ENCODE measurements around the gene HMX1. TPM values are rescaled to one million over a fixed set of nuclear protein-coding genes. Genes with fewer than 3 reads are reported as not detected.

The HMX1 gene
- total RNA-seq, 5 donors from 2014 or later (not counting 1 experiment from before 2014, with no cell fraction given): not detected

DNA sequence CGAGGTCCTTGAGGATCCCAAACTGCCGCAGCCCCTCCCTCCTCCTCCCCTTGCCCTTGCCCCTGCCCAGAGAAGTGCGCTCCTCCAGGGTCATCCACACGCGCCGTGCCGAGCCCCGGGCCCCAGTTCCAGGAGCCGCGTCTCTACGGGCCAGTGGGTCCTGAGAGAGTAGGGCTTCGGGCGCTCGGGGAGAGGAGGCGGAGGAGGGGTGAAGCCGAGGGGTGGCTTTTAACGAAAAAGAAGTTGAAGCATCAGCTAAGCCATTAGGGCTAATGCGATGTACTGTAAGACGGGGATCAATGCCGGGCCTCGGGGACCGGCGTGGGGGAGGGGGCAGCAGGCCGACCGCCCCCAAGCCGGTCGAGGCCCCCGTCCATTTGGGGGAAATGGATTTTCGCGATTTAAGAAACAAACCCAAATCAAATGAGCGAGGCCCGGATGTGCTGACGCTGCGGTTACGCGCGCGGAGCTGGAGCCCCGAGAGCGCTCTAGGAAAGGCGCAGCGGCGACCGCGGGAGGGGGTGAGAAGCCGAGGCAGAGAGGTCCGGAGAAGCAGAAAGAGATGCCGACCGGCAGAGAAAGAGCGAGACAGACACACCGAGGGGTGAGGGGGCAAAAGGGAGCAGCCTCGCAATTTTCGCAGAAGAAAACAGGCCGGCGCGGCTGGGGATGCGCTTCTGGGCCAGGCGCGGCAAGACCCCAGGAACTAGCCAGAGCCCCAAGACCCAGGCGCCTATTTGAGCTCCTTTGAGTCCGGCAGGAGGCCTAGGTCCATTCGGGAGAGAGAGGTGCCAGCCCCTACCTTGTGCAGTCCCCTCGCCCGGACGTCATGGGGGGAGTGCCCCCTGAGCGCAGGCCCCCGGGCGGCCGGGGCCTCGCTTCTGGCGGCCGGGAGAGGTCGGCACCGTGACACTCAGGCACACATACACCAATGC is 13.6 kb downstream of the HMX1 start:
- ChIA-PET CTCF (no interaction called here), POLR2A (no interaction called here)
- no peaks in the 10 kb centered on the region for H3K36me3 ChIP-seq (ENCODE audit: control insufficient read depth in 2 of 2, extremely low read depth in 1 of 2, insufficient read depth in 1 of 2, low read length in 1 of 2)
- H3K4me1 ChIP-seq (ENCODE audit: control insufficient read depth in 1 of 2, extremely low read depth in 1 of 2, insufficient read depth in 2 of 2, low read length in 2 of 2): peaks cover 0 to 21% of the 10 kb centered on the region in 2 experiments
- 2% methylated on average over 70 of the region's 74 CpGs for WGBS (ENCODE audit: insufficient coverage)
- no peak for DNase-seq
- Mint-ChIP-seq H3K27me3 (peaks cover 38 to 67% of the 10 kb centered on the region in 2 donors), H3K36me3 (no peaks in the 10 kb centered on the region), H3K27ac (no peak overlapping the region), H3K9me3 (peaks cover 0 to 2% (median 0%) of the 10 kb centered on the region in 3 donors), H3K4me3 (peak overlapping the region in 2 of 3 donors; percentile 7 to 28), H3K4me1 (peaks cover 0 to 12% (median 12%) of the 10 kb centered on the region in 3 donors)
- ATAC-seq (replicated peaks in 1 of 4): no peak
- H3K27me3 ChIP-seq (replicated peaks in 1 of 2; ENCODE audit: control insufficient read depth in 2 of 2, extremely low read depth in 1 of 2, insufficient read depth in 2 of 2, low read length in 1 of 2): peaks cover 5 to 90% of the 10 kb centered on the region in 2 experiments
- no peak overlapping the region for H3K27ac ChIP-seq (ENCODE audit: low read length)
- no peaks in the 10 kb centered on the region for H3K9me3 ChIP-seq
- H3K4me3 ChIP-seq (ENCODE audit: control insufficient read depth in 1 of 2, extremely low read depth in 1 of 2, low read length in 1 of 2): peak overlapping the region in 1 of 2 donors; percentile 38

DNA sequence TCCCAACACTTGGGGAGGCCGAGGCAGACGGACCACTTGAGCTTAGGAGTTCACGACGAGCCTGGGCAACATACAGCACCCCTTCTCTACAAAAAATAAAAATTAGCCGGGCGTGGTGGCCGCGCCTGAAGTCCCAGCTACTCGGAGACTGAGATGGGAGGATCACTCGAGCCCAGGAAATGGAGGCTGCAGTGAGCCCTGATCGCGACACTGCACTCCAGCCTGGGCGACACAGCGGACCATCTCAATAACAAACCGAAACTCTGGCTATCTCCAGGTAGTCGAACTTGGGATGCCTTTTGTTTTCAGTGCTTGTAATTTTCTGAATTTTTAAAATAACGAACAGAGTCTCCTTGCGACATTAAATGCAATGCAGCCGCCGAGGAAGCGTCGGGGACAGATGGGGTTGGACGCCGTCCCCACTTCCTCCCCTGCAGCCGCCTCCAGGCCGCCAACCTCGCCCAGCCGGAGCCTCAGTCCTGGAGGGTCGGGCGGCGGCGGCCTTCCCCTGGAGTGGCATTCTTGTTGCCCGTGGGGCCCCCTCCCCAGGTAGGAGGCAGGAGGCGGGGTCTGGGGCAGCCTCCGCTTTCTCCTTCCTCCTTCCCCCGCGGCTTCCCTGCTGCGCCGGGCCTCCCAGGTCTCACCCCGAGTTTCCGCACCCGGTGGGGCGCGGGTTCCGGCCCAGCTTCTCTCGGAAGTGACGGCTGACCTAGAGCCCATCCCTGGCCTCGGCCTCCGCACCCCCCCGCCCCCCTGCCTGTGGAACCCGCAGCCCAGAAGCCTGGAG is 14.6 kb downstream of the HMX1 start:
- Mint-ChIP-seq H3K27ac (no peak overlapping the region), H3K4me1 (peaks cover 0 to 12% (median 12%) of the 10 kb centered on the region in 3 donors), H3K9me3 (peaks cover 0 to 2% (median 0%) of the 10 kb centered on the region in 3 donors), H3K27me3 (peaks cover 38 to 60% of the 10 kb centered on the region in 2 donors), H3K4me3 (no peak overlapping the region), H3K36me3 (no peaks in the 10 kb centered on the region)
- H3K27ac ChIP-seq (ENCODE audit: low read length): no peak overlapping the region
- POLR2A ChIA-PET: no interaction called here
- CTCF ChIA-PET: no interaction called here
- 6% methylated on average over 47 of the region's 51 CpGs for WGBS (ENCODE audit: insufficient coverage)
- ATAC-seq (replicated peaks in 1 of 4): no peak
- DNase-seq: no peak
- peaks cover 0 to 21% of the 10 kb centered on the region in 2 experiments for H3K4me1 ChIP-seq (ENCODE audit: control insufficient read depth in 1 of 2, extremely low read depth in 1 of 2, insufficient read depth in 2 of 2, low read length in 2 of 2)
- H3K9me3 ChIP-seq: no peaks in the 10 kb centered on the region
- peak overlapping the region in 1 of 2 donors; percentile 44 for H3K4me3 ChIP-seq (ENCODE audit: control insufficient read depth in 1 of 2, extremely low read depth in 1 of 2, low read length in 1 of 2)
- H3K27me3 ChIP-seq (replicated peaks in 1 of 2; ENCODE audit: control insufficient read depth in 2 of 2, extremely low read depth in 1 of 2, insufficient read depth in 2 of 2, low read length in 1 of 2): peaks cover 5 to 89% of the 10 kb centered on the region in 2 experiments
- no peaks in the 10 kb centered on the region for H3K36me3 ChIP-seq (ENCODE audit: control insufficient read depth in 2 of 2, extremely low read depth in 1 of 2, insufficient read depth in 1 of 2, low read length in 1 of 2)

- 16% methylated on average over 4 of the region's 9 CpGs for WGBS (ENCODE audit: insufficient coverage)
- no peak for DNase-seq
- no peaks in the 10 kb centered on the region for H3K36me3 ChIP-seq (ENCODE audit: control insufficient read depth in 2 of 2, extremely low read depth in 1 of 2, insufficient read depth in 1 of 2, low read length in 1 of 2)
- ChIA-PET CTCF (no interaction called here), POLR2A (no interaction called here)
- Mint-ChIP-seq H3K36me3 (no peaks in the 10 kb centered on the region), H3K4me3 (peak overlapping the region in 1 of 3 donors; percentile 41), H3K4me1 (peaks cover 0 to 12% (median 12%) of the 10 kb centered on the region in 3 donors), H3K9me3 (peaks cover 0 to 2% (median 0%) of the 10 kb centered on the region in 3 donors), H3K27ac (no peak overlapping the region), H3K27me3 (peaks cover 38 to 56% of the 10 kb centered on the region in 2 donors)
- peaks cover 0 to 21% of the 10 kb centered on the region in 2 experiments for H3K4me1 ChIP-seq (ENCODE audit: control insufficient read depth in 1 of 2, extremely low read depth in 1 of 2, insufficient read depth in 2 of 2, low read length in 2 of 2)
- H3K4me3 ChIP-seq (ENCODE audit: control insufficient read depth in 1 of 2, extremely low read depth in 1 of 2, low read length in 1 of 2): no peak overlapping the region
- H3K27ac ChIP-seq (ENCODE audit: low read length): no peak overlapping the region
- no peak for ATAC-seq (replicated peaks in 1 of 4)
- H3K9me3 ChIP-seq: no peaks in the 10 kb centered on the region
- peaks cover 5 to 89% of the 10 kb centered on the region in 2 experiments for H3K27me3 ChIP-seq (replicated peaks in 1 of 2; ENCODE audit: control insufficient read depth in 2 of 2, extremely low read depth in 1 of 2, insufficient read depth in 2 of 2, low read length in 1 of 2)
These were observed 15.8 kb downstream of the HMX1 start for GRCh38 chr4:8855818-8856245.

- H3K27me3 Mint-ChIP-seq: peaks cover 38 to 52% of the 10 kb centered on the region in 2 donors
- H3K36me3 Mint-ChIP-seq: no peaks in the 10 kb centered on the region
- H3K4me3 Mint-ChIP-seq: no peak overlapping the region
- DNase-seq (no peak), ATAC-seq (replicated peaks in 1 of 4) (no peak)
- WGBS (ENCODE audit: insufficient coverage): 23% methylated on average over 8 of the region's 10 CpGs
- peaks cover 5 to 89% of the 10 kb centered on the region in 2 experiments for H3K27me3 ChIP-seq (replicated peaks in 1 of 2; ENCODE audit: control insufficient read depth in 2 of 2, extremely low read depth in 1 of 2, insufficient read depth in 2 of 2, low read length in 1 of 2)
- no peak overlapping the region for H3K27ac ChIP-seq (ENCODE audit: low read length)
- H3K36me3 ChIP-seq (ENCODE audit: control insufficient read depth in 2 of 2, extremely low read depth in 1 of 2, insufficient read depth in 1 of 2, low read length in 1 of 2): no peaks in the 10 kb centered on the region
- ChIA-PET POLR2A (no interaction called here), CTCF (no interaction called here)
- H3K4me3 ChIP-seq (ENCODE audit: control insufficient read depth in 1 of 2, extremely low read depth in 1 of 2, low read length in 1 of 2): no peak overlapping the region
- peak overlapping the region in 1 of 2 donors; percentile 39 for H3K27ac Mint-ChIP-seq
- peaks cover 0 to 2% (median 0%) of the 10 kb centered on the region in 3 donors for H3K9me3 Mint-ChIP-seq
- peaks cover 0 to 21% of the 10 kb centered on the region in 2 experiments for H3K4me1 ChIP-seq (ENCODE audit: control insufficient read depth in 1 of 2, extremely low read depth in 1 of 2, insufficient read depth in 2 of 2, low read length in 2 of 2)
- peaks cover 0 to 12% (median 12%) of the 10 kb centered on the region in 3 donors for H3K4me1 Mint-ChIP-seq
- H3K9me3 ChIP-seq: no peaks in the 10 kb centered on the region
These were observed 16.7 kb downstream of the HMX1 start for GRCh38 chr4:8854931-8855330.

DNA sequence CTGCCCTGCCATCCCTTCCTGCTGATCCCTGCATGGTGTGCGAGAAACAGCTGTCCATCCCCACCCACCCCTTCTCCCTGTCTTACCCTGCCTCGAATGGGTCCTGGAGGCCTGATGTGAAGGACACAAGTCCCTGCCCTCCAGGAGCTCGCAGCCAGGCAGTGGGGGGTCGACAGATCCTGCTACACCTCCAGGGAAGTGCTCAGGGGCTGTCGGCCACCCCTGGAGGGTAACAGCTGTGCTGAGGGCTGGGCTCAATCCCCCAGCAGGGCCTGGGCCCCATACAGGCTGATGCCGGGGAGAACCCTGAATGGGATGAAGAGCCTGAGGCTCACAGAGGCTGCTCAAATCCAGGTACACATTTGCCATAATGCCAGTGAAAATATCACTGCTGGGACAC is 17.6 kb downstream of the HMX1 start:
- Mint-ChIP-seq H3K27me3 (peaks cover 34 to 46% of the 10 kb centered on the region in 2 donors), H3K36me3 (no peaks in the 10 kb centered on the region), H3K9me3 (peaks cover 0 to 2% (median 0%) of the 10 kb centered on the region in 3 donors), H3K4me3 (no peak overlapping the region), H3K4me1 (peaks cover 0 to 12% (median 12%) of the 10 kb centered on the region in 3 donors), H3K27ac (no peak overlapping the region)
- Histone ChIP-seq H3K4me3 (ENCODE audit: control insufficient read depth in 1 of 2, extremely low read depth in 1 of 2, low read length in 1 of 2) (no peak overlapping the region), H3K36me3 (ENCODE audit: control insufficient read depth in 2 of 2, extremely low read depth in 1 of 2, insufficient read depth in 1 of 2, low read length in 1 of 2) (no peaks in the 10 kb centered on the region), H3K4me1 (ENCODE audit: control insufficient read depth in 1 of 2, extremely low read depth in 1 of 2, insufficient read depth in 2 of 2, low read length in 2 of 2) (peaks cover 0 to 21% of the 10 kb centered on the region in 2 experiments), H3K27me3 (replicated peaks in 1 of 2; ENCODE audit: control insufficient read depth in 2 of 2, extremely low read depth in 1 of 2, insufficient read depth in 2 of 2, low read length in 1 of 2) (peaks cover 5 to 86% of the 10 kb centered on the region in 2 experiments), H3K27ac (ENCODE audit: low read length) (no peak overlapping the region), H3K9me3 (no peaks in the 10 kb centered on the region)
- no peak for ATAC-seq (replicated peaks in 1 of 4)
- DNase-seq: no peak
- WGBS (ENCODE audit: insufficient coverage): 24% methylated on average over 2 of the region's 6 CpGs
- CTCF ChIA-PET: no interaction called here
- POLR2A ChIA-PET: no interaction called here

DNA sequence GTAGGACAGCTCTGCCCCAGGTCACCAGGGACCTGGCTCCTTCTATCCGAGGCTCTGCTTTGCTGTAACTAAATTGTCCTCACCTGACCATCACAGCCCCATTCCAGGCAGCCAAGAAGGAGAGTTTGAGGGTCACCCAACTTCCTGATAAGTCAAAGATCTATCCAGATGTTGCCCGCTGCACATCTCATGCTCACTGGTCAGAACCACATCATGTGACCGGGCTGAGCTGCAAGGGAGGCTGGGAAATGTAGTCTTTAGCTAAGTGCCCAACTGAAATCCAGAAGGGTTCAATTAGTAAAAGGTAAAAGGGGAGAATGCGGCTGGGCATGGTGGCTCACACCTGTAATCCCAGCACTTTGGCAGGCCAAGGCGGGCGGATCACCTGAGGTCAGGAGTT is 18.4 kb downstream of the HMX1 start:
- POLR2A ChIA-PET: no interaction called here
- H3K27me3 ChIP-seq (replicated peaks in 1 of 2; ENCODE audit: control insufficient read depth in 2 of 2, extremely low read depth in 1 of 2, insufficient read depth in 2 of 2, low read length in 1 of 2): peaks cover 5 to 83% of the 10 kb centered on the region in 2 experiments
- Mint-ChIP-seq H3K4me3 (no peak overlapping the region), H3K9me3 (peaks cover 0 to 2% (median 0%) of the 10 kb centered on the region in 3 donors), H3K4me1 (peaks cover 0 to 12% (median 9%) of the 10 kb centered on the region in 3 donors), H3K27me3 (peaks cover 31 to 49% of the 10 kb centered on the region in 2 donors), H3K36me3 (no peaks in the 10 kb centered on the region), H3K27ac (no peak overlapping the region)
- H3K27ac ChIP-seq (ENCODE audit: low read length): no peak overlapping the region
- no peak for DNase-seq
- CTCF ChIA-PET: interaction anchor here in 1 of 2 donors (0.7 kb wide), 1 partner anchor 408 kb away, joined by 3 read pairs; no protein-coding TSS in a partner anchor
- no peaks in the 10 kb centered on the region for H3K9me3 ChIP-seq
- WGBS (ENCODE audit: insufficient coverage): 93% methylated on average over 2 of the region's 6 CpGs
- no peak overlapping the region for H3K4me3 ChIP-seq (ENCODE audit: control insufficient read depth in 1 of 2, extremely low read depth in 1 of 2, low read length in 1 of 2)
- ATAC-seq (replicated peaks in 1 of 4): no peak
- no peaks in the 10 kb centered on the region for H3K36me3 ChIP-seq (ENCODE audit: control insufficient read depth in 2 of 2, extremely low read depth in 1 of 2, insufficient read depth in 1 of 2, low read length in 1 of 2)
- H3K4me1 ChIP-seq (ENCODE audit: control insufficient read depth in 1 of 2, extremely low read depth in 1 of 2, insufficient read depth in 2 of 2, low read length in 2 of 2): peaks cover 0 to 17% of the 10 kb centered on the region in 2 experiments
